ENCODE results near the gene COX19.
"Not testable (repeated sequence)": the region's sequence is repeated elsewhere in the genome, so short reads cannot be mapped to it uniquely, and the experiment has no call there.

The COX19 gene

DNA sequence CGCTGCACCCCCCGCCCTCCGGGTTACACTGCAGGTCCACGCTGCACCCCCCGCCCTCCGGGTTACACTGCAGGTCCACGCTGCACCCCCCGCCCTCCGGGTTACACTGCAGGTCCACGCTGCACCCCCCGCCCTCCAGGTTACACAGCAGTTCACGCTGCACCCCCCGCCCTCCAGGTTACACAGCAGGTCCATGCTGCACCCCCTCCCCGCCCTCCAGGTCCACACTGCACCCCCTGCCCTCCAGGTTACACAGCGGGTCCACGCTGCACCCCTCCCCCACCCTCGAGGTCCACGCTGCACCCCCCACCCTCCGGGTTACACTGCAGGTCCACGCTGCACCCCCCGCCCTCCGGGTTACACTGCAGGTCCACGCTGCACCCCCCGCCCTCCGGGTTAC lies 51.3 kb downstream of the COX19 start:
- DNase-seq (ENCODE audit: low read depth) = not testable (repeated sequence)

DNA sequence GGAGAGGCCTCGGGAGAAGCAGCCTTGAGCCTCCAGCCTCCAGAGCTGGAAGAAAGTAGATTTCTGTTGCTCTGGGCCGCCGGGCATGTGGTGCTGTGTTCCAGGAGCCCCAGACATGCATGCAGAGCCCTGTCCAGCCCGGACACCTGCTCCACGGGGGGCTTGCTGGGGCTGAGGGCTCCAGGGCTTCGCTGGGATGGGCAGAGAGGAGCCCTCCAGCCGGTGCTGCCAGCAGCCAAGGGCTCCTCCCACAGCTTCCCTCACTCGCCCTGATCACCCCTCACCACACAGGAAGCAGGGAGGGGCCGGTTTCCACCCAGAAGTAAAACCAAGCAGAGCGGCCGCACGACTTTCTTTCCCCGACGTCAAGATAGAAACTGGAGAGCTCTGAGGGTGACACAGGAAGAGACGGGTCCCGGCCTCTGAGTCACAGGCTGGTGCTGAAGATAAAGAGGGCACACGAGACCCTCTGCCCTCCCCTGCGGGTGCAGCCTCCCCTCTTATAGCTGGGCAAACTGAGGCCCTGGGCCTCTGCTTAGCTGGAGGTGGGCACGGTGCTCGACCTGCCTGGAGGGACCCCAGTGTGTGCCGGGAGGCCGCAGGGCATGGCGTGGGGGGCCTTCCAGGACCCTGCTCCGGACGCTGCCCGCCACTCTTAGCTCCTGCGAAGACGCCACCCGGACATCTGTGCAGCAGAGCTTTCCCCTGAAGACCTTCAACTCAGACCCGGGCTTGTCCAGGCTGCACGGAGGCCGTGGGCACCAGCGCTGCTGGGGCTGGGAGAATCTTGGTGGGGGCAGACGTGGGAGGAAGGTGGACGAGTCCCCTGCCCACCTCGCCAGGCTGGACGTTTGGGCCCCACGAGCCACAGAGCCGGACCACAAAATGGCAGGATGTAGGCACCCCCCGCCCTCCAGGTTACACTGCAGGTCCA lies 52.0 kb downstream of the COX19 start:
- no peak for DNase-seq (ENCODE audit: low read depth)

- DNase-seq (ENCODE audit: low read depth) = no peak
Observed at GRCh38 chr7:922334-923107, 52.8 kb downstream of the COX19 start.

- DNase-seq (ENCODE audit: low read depth) = no peak
Observed at GRCh38 chr7:921581-922333, 53.6 kb downstream of the COX19 start.

GRCh38 chr7:921071-921461 lies 54.3 kb downstream of the COX19 start:
- DNase-seq (ENCODE audit: low read depth) = no peak

GRCh38 chr7:920351-921070 lies 54.8 kb downstream of the COX19 start:
- DNase-seq (ENCODE audit: low read depth) = no peak

DNA sequence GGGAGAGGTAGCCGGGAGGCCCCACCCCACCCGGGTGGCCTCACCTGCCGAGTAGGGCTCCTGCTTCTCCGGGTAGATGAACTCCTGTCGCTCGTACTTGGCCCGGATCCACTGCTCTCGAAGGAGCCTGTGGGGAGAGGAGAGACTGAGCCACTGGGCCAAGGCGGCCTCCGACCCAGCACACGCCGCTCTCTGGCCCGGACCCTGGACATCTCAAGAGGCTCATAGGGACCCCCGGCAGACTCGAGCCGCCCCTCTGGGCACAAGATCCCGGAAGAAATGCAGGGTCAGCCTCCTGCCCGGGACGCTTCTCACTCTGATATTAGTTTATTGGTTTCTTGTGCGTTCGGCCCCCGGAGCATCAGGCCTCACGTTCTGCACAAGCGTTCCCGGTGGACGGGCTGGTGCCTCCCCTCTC lies 55.4 kb downstream of the COX19 start:
- DNase-seq (ENCODE audit: low read depth) = no peak

GRCh38 chr7:919114-919442 lies 56.3 kb downstream of the COX19 start:
- no peak for DNase-seq (ENCODE audit: low read depth)

- DNase-seq (ENCODE audit: low read depth) = no peak
Observed at GRCh38 chr7:918441-919113, 56.8 kb downstream of the COX19 start.

GRCh38 chr7:918118-918425 lies 57.3 kb downstream of the COX19 start:
- no peak for DNase-seq (ENCODE audit: low read depth)

DNA sequence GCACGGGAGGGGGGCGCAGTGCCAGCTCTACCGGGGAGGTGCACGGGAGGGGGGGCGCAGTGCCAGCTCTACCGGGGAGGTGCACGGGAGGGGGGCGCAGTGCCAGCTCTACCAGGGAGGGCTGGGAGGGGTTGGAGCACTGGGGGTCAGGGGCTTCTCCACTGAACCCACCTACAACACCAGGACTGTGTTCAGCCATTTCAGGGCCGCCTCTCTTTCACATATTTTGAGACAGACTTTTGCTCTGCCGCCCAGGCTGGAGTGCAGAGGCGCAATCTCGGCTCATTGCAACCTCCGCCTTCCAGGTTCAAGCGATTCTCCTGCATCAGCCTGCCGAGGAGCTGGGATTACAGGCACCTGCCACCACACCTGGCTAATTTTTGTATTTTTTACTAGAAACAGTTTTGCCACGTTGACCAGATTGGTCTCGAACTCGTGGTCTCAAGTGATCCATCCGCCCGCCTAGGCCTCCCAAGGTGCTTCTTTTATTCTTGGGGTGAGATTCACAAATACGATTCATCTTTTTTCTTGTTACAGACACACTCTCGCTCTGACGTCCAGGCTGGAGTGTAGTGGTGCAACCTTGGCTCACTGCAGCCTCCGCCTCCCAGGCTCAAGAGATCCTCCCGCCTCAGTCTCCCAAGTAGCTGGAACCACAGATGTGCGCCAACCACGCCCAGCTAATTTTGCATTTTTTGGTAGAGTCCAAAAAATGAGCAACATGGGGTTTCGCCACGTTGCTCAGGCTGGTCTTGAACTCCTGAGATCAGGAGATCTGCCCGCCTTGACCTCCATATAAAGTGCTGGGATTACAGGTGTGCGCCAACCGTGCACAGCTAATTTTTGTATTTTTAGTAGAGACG lies 57.9 kb downstream of the COX19 start:
- no peak for DNase-seq (ENCODE audit: low read depth)

- DNase-seq (ENCODE audit: low read depth) = no peak
Observed at GRCh38 chr7:916291-916941, 58.9 kb downstream of the COX19 start.
